ENCODE data around the gene NDC1. TPM values are rescaled to one million over a fixed set of nuclear protein-coding genes. Genes with fewer than 3 reads are reported as not detected.

NDC1 gene
- total RNA-seq, 4 donors from 2014 or later: 6.7 to 10.3 (median 7.1) TPM

- no peaks in the 10 kb centered on the region for H3K27me3 ChIP-seq
- no peak overlapping the region for H3K4me3 ChIP-seq
- H3K36me3 ChIP-seq: peaks cover 0 to 53% of the 10 kb centered on the region in 2 donors
- H3K27ac ChIP-seq: no peak overlapping the region
- H3K4me1 ChIP-seq: no peaks in the 10 kb centered on the region
- TF ChIP-seq POLR2AphosphoS5 (IDR thresholded peaks at IDR 0.05): no peak
- 80 to 100% methylated on average over 1 to 2 of the region's 4 CpGs for WGBS, 2 donors (ENCODE audit: low coverage in 1 of 2)
- H3K9me3 ChIP-seq: no peaks in the 10 kb centered on the region
- no peak for ATAC-seq
Observed at GRCh38 chr1:53811414-53811851, 26.7 kb downstream of the NDC1 start.

DNA sequence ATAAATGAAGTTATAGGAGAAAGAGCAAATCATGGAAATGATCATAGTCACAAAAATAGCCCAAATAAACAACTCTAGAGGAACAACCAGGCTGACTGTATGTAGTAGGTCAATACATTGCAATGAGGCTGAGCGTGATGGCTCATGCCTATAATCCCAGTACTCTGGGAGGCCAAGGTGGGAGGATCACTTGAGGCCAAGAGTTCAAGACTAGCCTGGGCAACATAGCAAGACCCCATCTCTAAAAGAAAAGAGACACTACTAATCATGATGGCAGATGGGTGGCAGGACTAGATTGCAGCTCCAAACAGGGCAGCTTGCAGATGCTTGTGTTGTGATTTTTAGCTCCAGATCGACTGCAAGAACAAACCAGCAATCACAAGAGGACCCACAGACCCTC, 27.6 kb downstream of the NDC1 start:
- no peak overlapping the region for H3K4me3 ChIP-seq
- ATAC-seq: no peak
- TF ChIP-seq EP300 (IDR thresholded peaks at IDR 0.05) (no peak), POLR2A (IDR thresholded peaks at IDR 0.05) (no peak), POLR2AphosphoS5 (IDR thresholded peaks at IDR 0.05) (no peak)
- TF ChIP-seq, protein P1, sequence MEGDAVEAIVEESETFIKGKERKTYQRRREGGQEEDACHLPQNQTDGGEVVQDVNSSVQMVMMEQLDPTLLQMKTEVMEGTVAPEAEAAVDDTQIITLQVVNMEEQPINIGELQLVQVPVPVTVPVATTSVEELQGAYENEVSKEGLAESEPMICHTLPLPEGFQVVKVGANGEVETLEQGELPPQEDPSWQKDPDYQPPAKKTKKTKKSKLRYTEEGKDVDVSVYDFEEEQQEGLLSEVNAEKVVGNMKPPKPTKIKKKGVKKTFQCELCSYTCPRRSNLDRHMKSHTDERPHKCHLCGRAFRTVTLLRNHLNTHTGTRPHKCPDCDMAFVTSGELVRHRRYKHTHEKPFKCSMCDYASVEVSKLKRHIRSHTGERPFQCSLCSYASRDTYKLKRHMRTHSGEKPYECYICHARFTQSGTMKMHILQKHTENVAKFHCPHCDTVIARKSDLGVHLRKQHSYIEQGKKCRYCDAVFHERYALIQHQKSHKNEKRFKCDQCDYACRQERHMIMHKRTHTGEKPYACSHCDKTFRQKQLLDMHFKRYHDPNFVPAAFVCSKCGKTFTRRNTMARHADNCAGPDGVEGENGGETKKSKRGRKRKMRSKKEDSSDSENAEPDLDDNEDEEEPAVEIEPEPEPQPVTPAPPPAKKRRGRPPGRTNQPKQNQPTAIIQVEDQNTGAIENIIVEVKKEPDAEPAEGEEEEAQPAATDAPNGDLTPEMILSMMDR (IDR thresholded peaks at IDR 0.05): no peak
- H3K27ac ChIP-seq: no peak overlapping the region
- WGBS, 2 donors (ENCODE audit: low coverage in 1 of 2): 100% methylated on average over 1 of the region's 2 CpGs
- H3K36me3 ChIP-seq: peaks cover 0 to 61% of the 10 kb centered on the region in 2 donors
- no peaks in the 10 kb centered on the region for H3K9me3 ChIP-seq
- no peaks in the 10 kb centered on the region for H3K27me3 ChIP-seq
- no peaks in the 10 kb centered on the region for H3K4me1 ChIP-seq

DNA sequence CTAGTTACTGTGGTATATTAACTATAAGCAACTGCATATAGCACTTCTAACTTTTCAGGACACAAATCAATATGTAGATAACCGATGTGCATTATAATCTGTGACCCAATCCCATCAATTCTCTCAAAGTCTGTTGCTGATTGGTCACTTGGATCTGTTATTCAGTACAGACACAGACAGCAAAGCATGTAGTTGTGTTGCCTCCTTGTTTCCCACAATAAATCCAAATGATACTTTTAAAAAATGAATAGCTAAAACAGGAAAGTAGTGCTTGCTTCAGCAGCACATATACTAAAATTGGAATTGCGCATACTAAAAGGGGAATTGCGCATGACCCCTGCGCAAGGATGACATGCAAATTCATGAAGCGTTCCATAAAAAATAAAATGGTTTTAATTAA, 28.1 kb downstream of the NDC1 start:
- Histone ChIP-seq H3K4me1 (no peaks in the 10 kb centered on the region), H3K4me3 (no peak overlapping the region), H3K27me3 (no peaks in the 10 kb centered on the region), H3K9me3 (no peaks in the 10 kb centered on the region), H3K27ac (no peak overlapping the region), H3K36me3 (peaks cover 0 to 61% of the 10 kb centered on the region in 2 donors)
- TF ChIP-seq POLR2A (IDR thresholded peaks at IDR 0.05) (no peak), EP300 (IDR thresholded peaks at IDR 0.05) (no peak), POLR2AphosphoS5 (IDR thresholded peaks at IDR 0.05) (no peak)
- TF ChIP-seq, protein P1 (IDR thresholded peaks at IDR 0.05): no peak
- WGBS, 2 donors (ENCODE audit: low coverage in 1 of 2): 92 to 97% methylated on average over 4 to 5 of the region's 5 CpGs
- no peak for ATAC-seq

DNA sequence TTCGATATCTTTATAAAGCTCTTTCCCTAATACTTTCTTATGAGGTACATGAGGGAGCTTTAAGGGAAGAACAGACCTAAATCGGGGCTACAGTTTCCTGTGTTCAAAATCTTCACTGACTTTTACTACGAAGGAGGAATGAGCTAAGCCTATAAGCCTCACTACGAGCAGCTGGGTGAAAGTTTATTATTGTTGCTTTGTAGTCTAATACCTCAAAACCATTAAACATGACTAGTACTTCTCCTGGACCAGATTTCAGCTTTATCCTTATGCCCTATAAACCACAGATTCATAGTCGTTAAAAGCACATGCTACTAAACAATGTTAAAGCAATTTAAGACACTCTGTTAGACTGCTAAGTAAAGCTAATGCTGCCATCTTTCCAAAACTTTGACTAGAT, 30.2 kb downstream of the NDC1 start:
- no peak for ATAC-seq
- Histone ChIP-seq H3K4me3 (no peak overlapping the region), H3K27ac (no peak overlapping the region), H3K27me3 (no peaks in the 10 kb centered on the region), H3K36me3 (peaks cover 0 to 71% of the 10 kb centered on the region in 2 donors), H3K4me1 (no peaks in the 10 kb centered on the region), H3K9me3 (no peaks in the 10 kb centered on the region)
- WGBS, 2 donors (ENCODE audit: low coverage in 1 of 2): 65 to 68% methylated on average over 4 to 5 of the region's 5 CpGs
- TF ChIP-seq, protein P1 (IDR thresholded peaks at IDR 0.05): no peak
- no peak for TF ChIP-seq POLR2A (IDR thresholded peaks at IDR 0.05)
- no peak for TF ChIP-seq POLR2AphosphoS5 (IDR thresholded peaks at IDR 0.05)
- TF ChIP-seq EP300 (IDR thresholded peaks at IDR 0.05): no peak

GRCh38 chr1:53804791-53805505, 33.1 kb downstream of the NDC1 start:
- H3K27me3 ChIP-seq: no peaks in the 10 kb centered on the region
- no peaks in the 10 kb centered on the region for H3K9me3 ChIP-seq
- no peak overlapping the region for H3K27ac ChIP-seq
- WGBS, 2 donors (ENCODE audit: low coverage in 1 of 2): 95 to 97% methylated on average over 3 of the region's 3 CpGs
- TF ChIP-seq POLR2A (IDR thresholded peaks at IDR 0.05): no peak
- TF ChIP-seq, protein P1 (IDR thresholded peaks at IDR 0.05): no peak
- no peak for TF ChIP-seq EP300 (IDR thresholded peaks at IDR 0.05)
- no peak for TF ChIP-seq POLR2AphosphoS5 (IDR thresholded peaks at IDR 0.05)
- peaks cover 0 to 81% of the 10 kb centered on the region in 2 donors for H3K36me3 ChIP-seq
- H3K4me1 ChIP-seq: no peaks in the 10 kb centered on the region
- ATAC-seq: no peak
- no peak overlapping the region for H3K4me3 ChIP-seq

Data from gastroesophageal sphincter (tissue), 4 donors.